ENCODE measurements around the gene HSD11B1L. TPM values are rescaled to one million over a fixed set of nuclear protein-coding genes. Genes with fewer than 3 reads are reported as not detected.

The HSD11B1L gene
- total and polyA plus RNA-seq, 2 donors (not counting 1 experiment from before 2014, with no cell fraction given) = 1.8 to 4.6 TPM

- Histone ChIP-seq H3K9ac (ENCODE audit: low read length) (no peak overlapping the region), H4K20me1 (ENCODE audit: control insufficient read depth, insufficient read depth, low read length, poor library complexity, severe bottlenecking) (peaks cover 76% of the 10 kb centered on the region), H3K9me3 (ENCODE audit: control extremely low read depth in 1 of 3, control insufficient read depth in 2 of 3, insufficient read depth in 1 of 3, low read length in 2 of 3) (peaks cover 0 to 7% (median 0%) of the 10 kb centered on the region in 3 donors), H3K27ac (ENCODE audit: low read length in 2 of 2) (no peak overlapping the region), H3K4me3 (ENCODE audit: control extremely low read depth in 1 of 5, extremely low read depth in 1 of 5, insufficient read depth in 1 of 5, low read depth in 2 of 5, low read length in 4 of 5) (no peak overlapping the region), H3K79me2 (ENCODE audit: control insufficient read depth, insufficient read depth, low read length) (peaks cover 41% of the 10 kb centered on the region), H3K4me1 (ENCODE audit: control insufficient read depth in 2 of 2, insufficient read depth in 2 of 2, low read length in 2 of 2) (peaks cover 3 to 23% of the 10 kb centered on the region in 2 donors), H3K36me3 (replicated peaks in 1 of 2; ENCODE audit: control extremely low read depth in 1 of 2, control insufficient read depth in 1 of 2, extremely low read depth in 1 of 2, insufficient read depth in 2 of 2, low read length in 1 of 2) (peaks cover 0 to 52% of the 10 kb centered on the region in 2 experiments), H3K4me2 (replicated peaks; ENCODE audit: low read depth, low read length, poor library complexity, severe bottlenecking) (no peak overlapping the region), H2AFZ (ENCODE audit: insufficient read depth, low read depth, low read length, poor library complexity, severe bottlenecking) (no peak overlapping the region), H3K27me3 (replicated peaks in 1 of 4; ENCODE audit: control extremely low read depth in 1 of 4, control insufficient read depth in 3 of 4, insufficient read depth in 4 of 4, low read length in 3 of 4) (no peaks in the 10 kb centered on the region)
- no peaks in the 10 kb centered on the region for H3K9me3 Mint-ChIP-seq (ENCODE audit: insufficient read depth)
- intact Hi-C loops (cut with micrococcal nuclease) = loop anchor here (5.0 kb wide), 1 partner anchor 970 kb away; the partner anchor contains the start of gene DPP9
- CTCF ChIA-PET = no interaction called here
- H3K27me3 Mint-ChIP-seq = no peaks in the 10 kb centered on the region
- DNase-seq (peak; percentile 40), ATAC-seq (ENCODE audit: low read depth) (no peak)
- WGBS (ENCODE audit: insufficient coverage) = 80% methylated on average over 6 of the region's 7 CpGs
- peak overlapping the region; percentile 86 for H3K27ac Mint-ChIP-seq
- POLR2A ChIA-PET = no interaction called here
- H3K4me3 Mint-ChIP-seq = peak overlapping the region; percentile 77
- H3K4me1 Mint-ChIP-seq = peaks cover 33% of the 10 kb centered on the region
- TF ChIP-seq, protein P1, sequence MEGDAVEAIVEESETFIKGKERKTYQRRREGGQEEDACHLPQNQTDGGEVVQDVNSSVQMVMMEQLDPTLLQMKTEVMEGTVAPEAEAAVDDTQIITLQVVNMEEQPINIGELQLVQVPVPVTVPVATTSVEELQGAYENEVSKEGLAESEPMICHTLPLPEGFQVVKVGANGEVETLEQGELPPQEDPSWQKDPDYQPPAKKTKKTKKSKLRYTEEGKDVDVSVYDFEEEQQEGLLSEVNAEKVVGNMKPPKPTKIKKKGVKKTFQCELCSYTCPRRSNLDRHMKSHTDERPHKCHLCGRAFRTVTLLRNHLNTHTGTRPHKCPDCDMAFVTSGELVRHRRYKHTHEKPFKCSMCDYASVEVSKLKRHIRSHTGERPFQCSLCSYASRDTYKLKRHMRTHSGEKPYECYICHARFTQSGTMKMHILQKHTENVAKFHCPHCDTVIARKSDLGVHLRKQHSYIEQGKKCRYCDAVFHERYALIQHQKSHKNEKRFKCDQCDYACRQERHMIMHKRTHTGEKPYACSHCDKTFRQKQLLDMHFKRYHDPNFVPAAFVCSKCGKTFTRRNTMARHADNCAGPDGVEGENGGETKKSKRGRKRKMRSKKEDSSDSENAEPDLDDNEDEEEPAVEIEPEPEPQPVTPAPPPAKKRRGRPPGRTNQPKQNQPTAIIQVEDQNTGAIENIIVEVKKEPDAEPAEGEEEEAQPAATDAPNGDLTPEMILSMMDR (IDR thresholded peaks at IDR 0.05) = no peak
- no peak for TF ChIP-seq EZH2 (IDR thresholded peaks at IDR 0.05; ENCODE audit: borderline replicate concordance, insufficient read depth, low read depth, low read length, poor library complexity, severe bottlenecking)
These were observed 11.9 kb downstream of the HSD11B1L start for GRCh38 chr19:5692723-5693194.
